ENCODE measurements around the gene SDK1. TPM values are rescaled to one million over a fixed set of nuclear protein-coding genes. Genes with fewer than 3 reads are reported as not detected.

The SDK1 gene
- total RNA-seq, 1 experiment from 2014 or later: 9.3 TPM

DNA sequence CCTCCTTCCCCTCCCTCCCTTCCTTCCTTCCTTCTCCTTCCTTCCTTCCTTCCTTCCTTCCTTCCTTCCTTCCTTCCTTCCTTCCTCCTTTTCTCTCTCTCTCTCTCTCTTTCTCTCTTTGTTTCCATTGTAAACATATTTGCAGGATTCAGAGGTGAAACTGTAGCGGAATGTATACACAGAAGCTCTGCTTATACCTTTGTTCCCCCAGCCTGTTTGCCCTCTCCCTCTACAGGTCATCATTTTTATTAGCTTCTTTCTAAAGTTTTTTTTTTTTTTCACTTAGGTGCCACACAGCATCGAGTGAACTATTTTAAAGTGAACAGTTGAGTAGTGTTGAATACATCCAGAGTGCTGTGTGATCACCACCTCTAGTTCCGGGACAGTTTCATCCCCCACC, 20.7 kb downstream of the SDK1 start:
- POLR2A ChIA-PET: no interaction called here
- peaks cover 10% of the 10 kb centered on the region for H3K9me3 Mint-ChIP-seq
- TF ChIP-seq EMX1 (CRISPR knock-in tag; IDR thresholded peaks at IDR 0.05) (no peak), ELF4 (CRISPR knock-in tag; IDR thresholded peaks at IDR 0.05; ENCODE audit: low read depth) (no peak), ZNF263 (CRISPR knock-in tag; IDR thresholded peaks at IDR 0.05; ENCODE audit: low read depth) (no peak), ZNF232 (CRISPR knock-in tag; IDR thresholded peaks at IDR 0.05) (no peak), TP53 (CRISPR knock-in tag; IDR thresholded peaks at IDR 0.05) (no peak), NFATC4 (CRISPR knock-in tag; IDR thresholded peaks at IDR 0.05) (no peak)
- TF ChIP-seq, protein P1, sequence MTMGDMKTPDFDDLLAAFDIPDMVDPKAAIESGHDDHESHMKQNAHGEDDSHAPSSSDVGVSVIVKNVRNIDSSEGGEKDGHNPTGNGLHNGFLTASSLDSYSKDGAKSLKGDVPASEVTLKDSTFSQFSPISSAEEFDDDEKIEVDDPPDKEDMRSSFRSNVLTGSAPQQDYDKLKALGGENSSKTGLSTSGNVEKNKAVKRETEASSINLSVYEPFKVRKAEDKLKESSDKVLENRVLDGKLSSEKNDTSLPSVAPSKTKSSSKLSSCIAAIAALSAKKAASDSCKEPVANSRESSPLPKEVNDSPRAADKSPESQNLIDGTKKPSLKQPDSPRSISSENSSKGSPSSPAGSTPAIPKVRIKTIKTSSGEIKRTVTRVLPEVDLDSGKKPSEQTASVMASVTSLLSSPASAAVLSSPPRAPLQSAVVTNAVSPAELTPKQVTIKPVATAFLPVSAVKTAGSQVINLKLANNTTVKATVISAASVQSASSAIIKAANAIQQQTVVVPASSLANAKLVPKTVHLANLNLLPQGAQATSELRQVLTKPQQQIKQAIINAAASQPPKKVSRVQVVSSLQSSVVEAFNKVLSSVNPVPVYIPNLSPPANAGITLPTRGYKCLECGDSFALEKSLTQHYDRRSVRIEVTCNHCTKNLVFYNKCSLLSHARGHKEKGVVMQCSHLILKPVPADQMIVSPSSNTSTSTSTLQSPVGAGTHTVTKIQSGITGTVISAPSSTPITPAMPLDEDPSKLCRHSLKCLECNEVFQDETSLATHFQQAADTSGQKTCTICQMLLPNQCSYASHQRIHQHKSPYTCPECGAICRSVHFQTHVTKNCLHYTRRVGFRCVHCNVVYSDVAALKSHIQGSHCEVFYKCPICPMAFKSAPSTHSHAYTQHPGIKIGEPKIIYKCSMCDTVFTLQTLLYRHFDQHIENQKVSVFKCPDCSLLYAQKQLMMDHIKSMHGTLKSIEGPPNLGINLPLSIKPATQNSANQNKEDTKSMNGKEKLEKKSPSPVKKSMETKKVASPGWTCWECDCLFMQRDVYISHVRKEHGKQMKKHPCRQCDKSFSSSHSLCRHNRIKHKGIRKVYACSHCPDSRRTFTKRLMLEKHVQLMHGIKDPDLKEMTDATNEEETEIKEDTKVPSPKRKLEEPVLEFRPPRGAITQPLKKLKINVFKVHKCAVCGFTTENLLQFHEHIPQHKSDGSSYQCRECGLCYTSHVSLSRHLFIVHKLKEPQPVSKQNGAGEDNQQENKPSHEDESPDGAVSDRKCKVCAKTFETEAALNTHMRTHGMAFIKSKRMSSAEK (CRISPR knock-in tag; IDR thresholded peaks at IDR 0.05; ENCODE audit: borderline replicate concordance): no peak
- TF ChIP-seq, protein P2, sequence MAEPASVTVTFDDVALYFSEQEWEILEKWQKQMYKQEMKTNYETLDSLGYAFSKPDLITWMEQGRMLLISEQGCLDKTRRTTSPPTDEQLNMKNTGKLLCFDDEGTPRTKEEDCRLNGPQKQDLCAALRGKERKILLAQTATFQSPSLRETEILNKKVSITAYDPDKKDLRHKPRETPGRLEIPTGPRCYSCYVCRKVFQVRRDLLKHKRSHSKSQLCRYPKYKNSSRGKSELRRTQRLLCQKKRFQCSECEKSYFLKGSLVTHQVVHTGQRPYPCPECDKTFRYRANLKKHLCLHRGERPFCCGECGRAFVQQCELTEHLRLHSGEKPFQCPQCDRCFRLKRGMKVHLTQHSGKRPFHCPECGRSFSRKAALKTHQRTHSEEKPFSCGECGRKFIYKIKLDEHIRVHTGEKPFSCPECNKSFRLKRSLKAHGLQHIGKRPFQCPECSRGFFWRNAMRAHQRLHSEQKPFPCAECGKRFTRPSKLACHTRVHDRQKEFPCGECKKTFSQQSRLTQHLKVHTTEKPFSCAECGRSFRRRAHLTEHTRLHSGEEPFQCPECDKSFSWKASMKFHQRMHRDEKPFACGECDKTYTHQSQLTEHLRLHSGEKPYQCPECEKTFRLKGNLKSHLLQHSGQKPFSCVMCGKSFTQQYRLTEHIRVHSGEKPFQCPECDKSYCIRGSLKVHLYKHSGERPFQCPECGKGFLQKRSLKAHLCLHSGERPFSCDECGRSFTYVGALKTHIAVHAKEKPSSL (CRISPR knock-in tag; conservative IDR thresholded peaks at IDR 0.05): no peak
- H3K27me3 Mint-ChIP-seq (ENCODE audit: low read depth): no peaks in the 10 kb centered on the region
- peaks cover 29% of the 10 kb centered on the region for H3K4me1 Mint-ChIP-seq
- peaks cover 5% of the 10 kb centered on the region; the same call in 1 of the 2 replicates for H3K36me3 Mint-ChIP-seq
- DNase-seq (ENCODE audit: low spot score): no peak
- no peak for ATAC-seq
- CTCF ChIA-PET: interaction anchor here (0.6 to 1.0 kb wide), 2 partner anchors 78 to 160 kb away, joined by 3 read pairs; no protein-coding TSS in a partner anchor
- H3K27ac Mint-ChIP-seq: no peak overlapping the region
- no peak overlapping the region for H3K4me3 Mint-ChIP-seq

DNA sequence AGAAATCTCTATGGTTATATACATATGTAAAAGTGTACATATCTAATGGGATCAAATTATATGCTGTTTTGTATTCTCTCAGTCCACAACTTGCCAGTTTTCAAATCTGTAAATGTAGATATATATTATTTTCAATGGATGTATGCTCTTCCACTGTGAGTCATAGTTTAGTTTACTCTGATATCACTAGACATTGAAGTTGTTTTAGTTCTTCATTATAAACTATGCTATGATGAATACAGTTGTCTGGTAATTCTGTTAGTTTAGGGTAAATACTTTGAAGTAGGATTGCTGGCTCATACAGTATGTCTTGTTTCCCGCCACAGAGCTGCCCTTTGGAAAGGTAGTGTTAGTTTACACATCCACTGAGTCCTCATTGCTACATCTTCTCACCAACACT, 25.2 kb downstream of the SDK1 start:
- peaks cover 17% of the 10 kb centered on the region for H3K9me3 Mint-ChIP-seq

More for the DNA sequence above, 25.2 kb downstream of the SDK1 start:
- H3K4me3 Mint-ChIP-seq: no peak overlapping the region
- ATAC-seq: no peak
- no peak for DNase-seq (ENCODE audit: low spot score)
- TF ChIP-seq ZNF317 (CRISPR knock-in tag; IDR thresholded peaks at IDR 0.05; ENCODE audit: borderline replicate concordance, low read depth): no peak
- TF ChIP-seq, protein P3, sequence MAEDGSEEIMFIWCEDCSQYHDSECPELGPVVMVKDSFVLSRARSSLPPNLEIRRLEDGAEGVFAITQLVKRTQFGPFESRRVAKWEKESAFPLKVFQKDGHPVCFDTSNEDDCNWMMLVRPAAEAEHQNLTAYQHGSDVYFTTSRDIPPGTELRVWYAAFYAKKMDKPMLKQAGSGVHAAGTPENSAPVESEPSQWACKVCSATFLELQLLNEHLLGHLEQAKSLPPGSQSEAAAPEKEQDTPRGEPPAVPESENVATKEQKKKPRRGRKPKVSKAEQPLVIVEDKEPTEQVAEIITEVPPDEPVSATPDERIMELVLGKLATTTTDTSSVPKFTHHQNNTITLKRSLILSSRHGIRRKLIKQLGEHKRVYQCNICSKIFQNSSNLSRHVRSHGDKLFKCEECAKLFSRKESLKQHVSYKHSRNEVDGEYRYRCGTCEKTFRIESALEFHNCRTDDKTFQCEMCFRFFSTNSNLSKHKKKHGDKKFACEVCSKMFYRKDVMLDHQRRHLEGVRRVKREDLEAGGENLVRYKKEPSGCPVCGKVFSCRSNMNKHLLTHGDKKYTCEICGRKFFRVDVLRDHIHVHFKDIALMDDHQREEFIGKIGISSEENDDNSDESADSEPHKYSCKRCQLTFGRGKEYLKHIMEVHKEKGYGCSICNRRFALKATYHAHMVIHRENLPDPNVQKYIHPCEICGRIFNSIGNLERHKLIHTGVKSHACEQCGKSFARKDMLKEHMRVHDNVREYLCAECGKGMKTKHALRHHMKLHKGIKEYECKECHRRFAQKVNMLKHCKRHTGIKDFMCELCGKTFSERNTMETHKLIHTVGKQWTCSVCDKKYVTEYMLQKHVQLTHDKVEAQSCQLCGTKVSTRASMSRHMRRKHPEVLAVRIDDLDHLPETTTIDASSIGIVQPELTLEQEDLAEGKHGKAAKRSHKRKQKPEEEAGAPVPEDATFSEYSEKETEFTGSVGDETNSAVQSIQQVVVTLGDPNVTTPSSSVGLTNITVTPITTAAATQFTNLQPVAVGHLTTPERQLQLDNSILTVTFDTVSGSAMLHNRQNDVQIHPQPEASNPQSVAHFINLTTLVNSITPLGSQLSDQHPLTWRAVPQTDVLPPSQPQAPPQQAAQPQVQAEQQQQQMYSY (CRISPR knock-in tag; IDR thresholded peaks at IDR 0.05): no peak
- TF ChIP-seq IRF2 (CRISPR knock-in tag; IDR thresholded peaks at IDR 0.05; ENCODE audit: borderline replicate concordance, low read depth): no peak
- TF ChIP-seq KAT7 (CRISPR knock-in tag; IDR thresholded peaks at IDR 0.05; ENCODE audit: borderline replicate concordance): no peak
- no peak for TF ChIP-seq NFE2L1 (CRISPR knock-in tag; IDR thresholded peaks at IDR 0.05)
- no peak for TF ChIP-seq MXD4 (CRISPR knock-in tag; IDR thresholded peaks at IDR 0.05; ENCODE audit: borderline replicate concordance)
- TF ChIP-seq SMAD4 (CRISPR knock-in tag; IDR thresholded peaks at IDR 0.05): no peak
- TF ChIP-seq, protein P4, sequence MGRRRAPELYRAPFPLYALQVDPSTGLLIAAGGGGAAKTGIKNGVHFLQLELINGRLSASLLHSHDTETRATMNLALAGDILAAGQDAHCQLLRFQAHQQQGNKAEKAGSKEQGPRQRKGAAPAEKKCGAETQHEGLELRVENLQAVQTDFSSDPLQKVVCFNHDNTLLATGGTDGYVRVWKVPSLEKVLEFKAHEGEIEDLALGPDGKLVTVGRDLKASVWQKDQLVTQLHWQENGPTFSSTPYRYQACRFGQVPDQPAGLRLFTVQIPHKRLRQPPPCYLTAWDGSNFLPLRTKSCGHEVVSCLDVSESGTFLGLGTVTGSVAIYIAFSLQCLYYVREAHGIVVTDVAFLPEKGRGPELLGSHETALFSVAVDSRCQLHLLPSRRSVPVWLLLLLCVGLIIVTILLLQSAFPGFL (CRISPR knock-in tag; IDR thresholded peaks at IDR 0.05; ENCODE audit: borderline replicate concordance): no peak
- no peak for TF ChIP-seq NR1H2 (CRISPR knock-in tag; IDR thresholded peaks at IDR 0.05)
- TF ChIP-seq, protein P5, sequence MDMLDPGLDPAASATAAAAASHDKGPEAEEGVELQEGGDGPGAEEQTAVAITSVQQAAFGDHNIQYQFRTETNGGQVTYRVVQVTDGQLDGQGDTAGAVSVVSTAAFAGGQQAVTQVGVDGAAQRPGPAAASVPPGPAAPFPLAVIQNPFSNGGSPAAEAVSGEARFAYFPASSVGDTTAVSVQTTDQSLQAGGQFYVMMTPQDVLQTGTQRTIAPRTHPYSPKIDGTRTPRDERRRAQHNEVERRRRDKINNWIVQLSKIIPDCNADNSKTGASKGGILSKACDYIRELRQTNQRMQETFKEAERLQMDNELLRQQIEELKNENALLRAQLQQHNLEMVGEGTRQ (CRISPR knock-in tag; IDR thresholded peaks at IDR 0.05): no peak
- no peak for TF ChIP-seq ZNF121 (CRISPR knock-in tag; IDR thresholded peaks at IDR 0.05)
- no peaks in the 10 kb centered on the region for H3K27me3 Mint-ChIP-seq (ENCODE audit: low read depth)
- no peak overlapping the region for H3K27ac Mint-ChIP-seq
- peaks cover 21% of the 10 kb centered on the region for H3K4me1 Mint-ChIP-seq
- POLR2A ChIA-PET: no interaction called here
- H3K36me3 Mint-ChIP-seq: peaks cover 5% of the 10 kb centered on the region; the same call in 1 of the 2 replicates
- CTCF ChIA-PET: interaction anchor here (1.2 kb wide), 1 partner anchor 9 kb away, joined by 3 read pairs; no protein-coding TSS in a partner anchor

Data from WTC11 (cell line).